Activated T-helper 17 cell treated with anti-CD3 and anti-CD28 coated beads, Interleukin-2, amount 50 U/mL, for 72 hours (primary cell): Measurements from ENCODE around the gene GPRC5D. TPM values are rescaled to one million over a fixed set of nuclear protein-coding genes. Genes with fewer than 3 reads are reported as not detected.

Experiments
- ATAC-seq: fragments of 150-1000 bp; cut with Tn5 transposase; replicated peaks from 2 replicates; pipeline ENCODE4 v1.10.0; 2021; ENCODE audit warnings: mild to moderate bottlenecking, moderate library complexity
- H3K27ac Mint-ChIP-seq: one replicate; pipeline ENCODE4 v1.8.0; 2022; ENCODE audit warnings: mixed read lengths
- H3K27me3 Mint-ChIP-seq: one replicate; pipeline ENCODE4 v1.8.0; 2022; ENCODE audit warnings: mixed read lengths
- H3K36me3 Mint-ChIP-seq: one replicate; pipeline ENCODE4 v1.8.0; 2022; ENCODE audit warnings: low read depth, mild to moderate bottlenecking, mixed read lengths
- H3K4me1 Mint-ChIP-seq: one replicate; pipeline ENCODE4 v1.8.0; 2022; ENCODE audit warnings: mixed read lengths
- H3K4me3 Mint-ChIP-seq: one replicate; pipeline ENCODE4 v1.8.0; 2022; ENCODE audit warnings: mild to moderate bottlenecking, mixed read lengths
- H3K9me3 Mint-ChIP-seq: one replicate; pipeline ENCODE4 v1.8.0; 2022; ENCODE audit warnings: mixed read lengths
- total RNA-seq, 2 donors: library from RNA; stranded (reverse); gene quantifications; one replicate each; pipeline ENCODE4 v1.2.3, GENCODE V29; 2022

Gene GPRC5D
- total RNA-seq, 2 donors from 2014 or later, result not detected

DNA sequence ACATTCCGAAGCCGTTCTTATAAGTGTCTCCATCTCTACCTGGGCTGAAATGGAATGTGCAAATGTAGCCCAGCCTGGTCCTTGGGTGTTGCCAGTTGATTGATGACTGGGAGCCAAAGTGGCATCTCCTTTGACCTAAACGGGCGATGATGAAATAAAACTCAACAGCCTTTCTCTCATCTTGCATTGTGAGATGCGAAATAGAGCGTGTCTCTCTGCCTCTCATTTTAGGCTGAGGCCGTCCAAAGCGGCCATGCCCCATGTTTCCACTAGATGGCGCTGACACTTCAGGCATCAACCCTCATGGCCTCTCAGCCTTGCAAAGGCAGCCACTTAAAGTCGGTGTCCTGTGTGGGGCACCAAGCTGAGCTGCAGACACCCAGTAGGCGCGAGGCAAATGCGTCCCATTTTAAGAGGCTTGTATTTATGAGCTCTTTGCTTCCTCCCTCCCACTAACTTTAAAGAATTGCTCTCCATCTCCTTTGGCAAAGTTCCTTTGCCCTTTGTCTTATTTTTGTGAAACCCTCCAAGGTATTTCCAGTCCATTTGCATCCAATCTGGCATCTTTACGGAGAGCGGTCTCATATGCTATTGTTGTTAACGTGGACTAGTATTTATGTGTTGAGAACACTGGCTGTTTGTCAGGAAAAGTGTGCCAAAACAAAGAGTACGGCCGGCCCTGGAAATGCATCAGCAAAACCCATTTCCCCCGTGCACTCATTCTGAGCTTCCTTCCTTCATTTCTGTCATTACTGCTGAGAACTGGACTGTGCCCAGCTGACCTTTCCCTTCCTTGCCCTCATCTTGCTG, 35.6 kb downstream of the GPRC5D start:
- Mint-ChIP-seq H3K9me3 (no peaks in the 10 kb centered on the region), H3K4me1 (peaks cover 4% of the 10 kb centered on the region), H3K27ac (no peak overlapping the region), H3K36me3 (no peaks in the 10 kb centered on the region), H3K27me3 (peaks cover 8% of the 10 kb centered on the region), H3K4me3 (peak overlapping the region; percentile 2)
- ATAC-seq, result peak; percentile 96

GRCh38 chr12:12915656-12916055, 36.3 kb downstream of the GPRC5D start:
- peaks cover 5% of the 10 kb centered on the region for H3K4me1 Mint-ChIP-seq
- peaks cover 8% of the 10 kb centered on the region for H3K27me3 Mint-ChIP-seq
- no peak overlapping the region for H3K4me3 Mint-ChIP-seq
- no peak for ATAC-seq
- no peak overlapping the region for H3K27ac Mint-ChIP-seq
- no peaks in the 10 kb centered on the region for H3K9me3 Mint-ChIP-seq
- H3K36me3 Mint-ChIP-seq, result no peaks in the 10 kb centered on the region

GRCh38 chr12:12912711-12913110, 39.3 kb downstream of the GPRC5D start:
- Mint-ChIP-seq H3K27ac (no peak overlapping the region), H3K36me3 (no peaks in the 10 kb centered on the region), H3K9me3 (no peaks in the 10 kb centered on the region), H3K4me3 (no peak overlapping the region), H3K4me1 (peaks cover 18% of the 10 kb centered on the region), H3K27me3 (peaks cover 8% of the 10 kb centered on the region)
- ATAC-seq, result no peak

GRCh38 chr12:12909995-12910420, 42.0 kb downstream of the GPRC5D start:
- Mint-ChIP-seq H3K27me3 (peaks cover 10% of the 10 kb centered on the region), H3K4me3 (no peak overlapping the region), H3K27ac (no peak overlapping the region), H3K4me1 (peaks cover 14% of the 10 kb centered on the region), H3K36me3 (no peaks in the 10 kb centered on the region), H3K9me3 (no peaks in the 10 kb centered on the region)
- no peak for ATAC-seq

- H3K27me3 Mint-ChIP-seq, result peaks cover 11% of the 10 kb centered on the region
- H3K4me1 Mint-ChIP-seq, result peaks cover 14% of the 10 kb centered on the region
- no peaks in the 10 kb centered on the region for H3K9me3 Mint-ChIP-seq
- peak; percentile 12 for ATAC-seq
- H3K4me3 Mint-ChIP-seq, result no peak overlapping the region
- H3K27ac Mint-ChIP-seq, result no peak overlapping the region
- no peaks in the 10 kb centered on the region for H3K36me3 Mint-ChIP-seq
Measured at GRCh38 chr12:12909228-12909994, 42.6 kb downstream of the GPRC5D start.

GRCh38 chr12:12908711-12909110, 43.3 kb downstream of the GPRC5D start:
- H3K4me3 Mint-ChIP-seq, result no peak overlapping the region

DNA sequence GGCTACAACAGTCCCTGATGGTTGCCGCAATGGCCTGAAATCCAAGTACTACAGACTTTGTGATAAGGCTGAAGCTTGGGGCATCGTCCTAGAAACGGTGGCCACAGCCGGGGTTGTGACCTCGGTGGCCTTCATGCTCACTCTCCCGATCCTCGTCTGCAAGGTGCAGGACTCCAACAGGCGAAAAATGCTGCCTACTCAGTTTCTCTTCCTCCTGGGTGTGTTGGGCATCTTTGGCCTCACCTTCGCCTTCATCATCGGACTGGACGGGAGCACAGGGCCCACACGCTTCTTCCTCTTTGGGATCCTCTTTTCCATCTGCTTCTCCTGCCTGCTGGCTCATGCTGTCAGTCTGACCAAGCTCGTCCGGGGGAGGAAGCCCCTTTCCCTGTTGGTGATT, 43.7 kb downstream of the GPRC5D start:
- Mint-ChIP-seq H3K36me3 (no peaks in the 10 kb centered on the region), H3K4me3 (no peak overlapping the region), H3K4me1 (peaks cover 14% of the 10 kb centered on the region), H3K27me3 (peaks cover 13% of the 10 kb centered on the region), H3K27ac (no peak overlapping the region), H3K9me3 (no peaks in the 10 kb centered on the region)
- no peak for ATAC-seq

More at GRCh38 chr12:12908711-12909110, 43.3 kb downstream of the GPRC5D start:
- no peak for ATAC-seq
- H3K27ac Mint-ChIP-seq, result no peak overlapping the region
- H3K9me3 Mint-ChIP-seq, result no peaks in the 10 kb centered on the region
- H3K27me3 Mint-ChIP-seq, result peaks cover 13% of the 10 kb centered on the region
- H3K36me3 Mint-ChIP-seq, result no peaks in the 10 kb centered on the region
- peaks cover 14% of the 10 kb centered on the region for H3K4me1 Mint-ChIP-seq

DNA sequence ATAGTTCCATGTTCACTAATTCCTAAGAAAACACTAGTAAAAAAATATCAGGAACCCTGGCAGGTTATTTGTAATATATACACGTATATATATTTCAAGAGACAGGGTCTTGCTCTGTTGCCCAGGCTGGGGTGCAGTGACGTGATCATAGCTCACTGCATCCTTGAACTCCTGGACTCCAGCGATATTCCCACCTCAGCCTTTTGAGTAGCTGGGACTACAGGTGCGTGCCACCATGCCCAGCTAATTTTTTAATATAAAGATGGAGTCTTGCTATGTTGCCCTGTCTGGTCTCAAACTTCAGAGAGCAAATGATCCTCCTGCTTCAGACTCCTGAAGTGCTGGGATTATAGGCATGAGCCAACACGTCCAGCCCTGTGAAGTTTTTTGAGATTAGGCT, 44.4 kb downstream of the GPRC5D start:
- Mint-ChIP-seq H3K4me3 (no peak overlapping the region), H3K9me3 (no peaks in the 10 kb centered on the region), H3K4me1 (peaks cover 14% of the 10 kb centered on the region), H3K27ac (no peak overlapping the region), H3K27me3 (peaks cover 13% of the 10 kb centered on the region), H3K36me3 (no peaks in the 10 kb centered on the region)
- no peak for ATAC-seq

- peaks cover 13% of the 10 kb centered on the region for H3K4me1 Mint-ChIP-seq
- ATAC-seq, result no peak
- H3K9me3 Mint-ChIP-seq, result no peaks in the 10 kb centered on the region
- H3K27ac Mint-ChIP-seq, result no peak overlapping the region
- H3K36me3 Mint-ChIP-seq, result no peaks in the 10 kb centered on the region
- H3K27me3 Mint-ChIP-seq, result peaks cover 18% of the 10 kb centered on the region
- H3K4me3 Mint-ChIP-seq, result no peak overlapping the region
Measured at GRCh38 chr12:12903642-12904609, 48.0 kb downstream of the GPRC5D start.

- H3K9me3 Mint-ChIP-seq, result no peaks in the 10 kb centered on the region
- no peak overlapping the region for H3K4me3 Mint-ChIP-seq
- H3K36me3 Mint-ChIP-seq, result no peaks in the 10 kb centered on the region
- peaks cover 22% of the 10 kb centered on the region for H3K27me3 Mint-ChIP-seq
- H3K4me1 Mint-ChIP-seq, result peaks cover 13% of the 10 kb centered on the region
- no peak for ATAC-seq
- H3K27ac Mint-ChIP-seq, result no peak overlapping the region
Measured at GRCh38 chr12:12902036-12902435, 49.9 kb downstream of the GPRC5D start.

GRCh38 chr12:12901158-12901791, 50.7 kb downstream of the GPRC5D start:
- Mint-ChIP-seq H3K9me3 (no peaks in the 10 kb centered on the region), H3K4me1 (peaks cover 13% of the 10 kb centered on the region), H3K36me3 (no peaks in the 10 kb centered on the region), H3K27me3 (peaks cover 24% of the 10 kb centered on the region), H3K27ac (no peak overlapping the region), H3K4me3 (no peak overlapping the region)
- ATAC-seq, result no peak

- no peaks in the 10 kb centered on the region for H3K9me3 Mint-ChIP-seq
- ATAC-seq, result no peak
- no peak overlapping the region for H3K27ac Mint-ChIP-seq
- H3K27me3 Mint-ChIP-seq, result peaks cover 23% of the 10 kb centered on the region
- H3K4me1 Mint-ChIP-seq, result peaks cover 13% of the 10 kb centered on the region
- no peaks in the 10 kb centered on the region for H3K36me3 Mint-ChIP-seq
- no peak overlapping the region for H3K4me3 Mint-ChIP-seq
Measured at GRCh38 chr12:12900786-12901157, 51.2 kb downstream of the GPRC5D start.

DNA sequence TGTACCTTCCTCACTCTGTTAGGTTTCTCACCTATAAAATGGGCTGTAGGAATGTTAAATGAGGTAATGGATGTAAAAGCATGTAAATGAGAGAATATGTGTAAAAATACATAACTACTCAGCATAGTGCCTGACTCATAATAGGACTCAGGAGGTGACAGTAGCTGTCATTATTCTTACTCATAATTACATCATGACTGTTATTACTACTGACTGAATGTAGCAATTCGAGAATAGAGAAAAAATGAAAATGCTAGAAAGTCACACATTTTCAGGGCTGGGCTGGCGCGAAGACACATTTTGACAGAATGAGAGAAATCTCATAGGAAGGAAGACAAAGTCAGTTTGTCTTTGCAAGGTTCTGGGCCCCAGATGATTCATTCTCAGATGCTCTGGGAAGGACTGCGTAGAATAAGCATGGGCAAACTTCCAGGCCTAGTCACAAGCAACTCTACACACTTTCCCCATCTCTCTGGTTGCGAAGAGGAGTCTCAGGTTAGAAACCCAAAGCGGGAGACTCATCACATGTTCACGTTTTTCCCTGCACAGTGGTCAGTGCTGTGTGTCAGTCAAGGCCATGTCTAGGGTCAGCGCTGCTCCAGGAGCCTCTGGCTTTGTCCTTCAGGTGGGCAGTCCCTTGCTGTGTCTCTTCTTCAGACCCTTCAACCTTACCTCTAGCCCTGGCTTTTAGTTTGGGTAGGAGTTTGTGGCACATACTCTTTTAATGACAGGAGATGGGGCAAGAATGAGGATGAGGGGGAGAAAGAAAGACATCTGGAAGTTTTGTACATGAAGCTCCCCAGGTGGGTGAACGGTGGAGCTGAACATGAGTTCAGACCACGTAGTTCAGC, 52.2 kb downstream of the GPRC5D start:
- Mint-ChIP-seq H3K27ac (peak overlapping the region; percentile 73), H3K27me3 (peaks cover 21% of the 10 kb centered on the region), H3K4me3 (peak overlapping the region; percentile 13), H3K4me1 (peaks cover 13% of the 10 kb centered on the region), H3K9me3 (no peaks in the 10 kb centered on the region), H3K36me3 (no peaks in the 10 kb centered on the region)
- peak; percentile 90 for ATAC-seq
